GM23338 (cell line): Measurements from ENCODE around the gene PRSS48. TPM values are rescaled to one million over a fixed set of nuclear protein-coding genes. Genes with fewer than 3 reads are reported as not detected.

Experiments
- ATAC-seq: fragments of 200-7000 bp; cut with Tn5 transposase; 3 replicates; pipeline ENCODE4 v1.9.1; 2020
- DNase-seq: peaks from one replicate; pipeline ENCODE4 v3.0.0-alpha.2; 2015; ENCODE audit warnings: low spot score
- H2AFZ ChIP-seq: fragments of 200-600 bp; sonication (generic); 2 replicates; pipeline ENCODE4 v1.8.0; 2016; ENCODE audit warnings: antibody characterized with exemption, mild to moderate bottlenecking, moderate library complexity
- H3F3A ChIP-seq: fragments of 200-600 bp; sonication (generic); replicated peaks from 2 replicates; pipeline ENCODE4 v1.8.0; 2017; ENCODE audit warnings: antibody characterized with exemption, mixed run types, low read depth
- H3K27ac ChIP-seq: fragments of 200-600 bp; sonication (generic); 2 replicates; pipeline ENCODE4 v1.6.1; 2016; ENCODE audit warnings: low read depth
- H3K27me3 ChIP-seq: fragments of 200-600 bp; sonication (generic); 2 replicates; pipeline ENCODE4 v1.8.0; 2016; ENCODE audit warnings: mild to moderate bottlenecking, mixed run types, moderate library complexity; ENCODE audit not compliant: insufficient read depth
- H3K36me3 ChIP-seq: fragments of 200-600 bp; sonication (generic); 2 replicates; pipeline ENCODE4 v1.8.0; 2016; ENCODE audit warnings: mild to moderate bottlenecking; ENCODE audit not compliant: insufficient read depth
- H3K4me1 ChIP-seq: fragments of 200-600 bp; sonication (generic); 2 replicates; pipeline ENCODE4 v1.8.0; 2016; ENCODE audit warnings: mild to moderate bottlenecking, moderate library complexity; ENCODE audit not compliant: insufficient read depth
- H3K4me2 ChIP-seq: fragments of 200-600 bp; sonication (generic); 2 replicates; pipeline ENCODE4 v1.7.1; 2017; ENCODE audit warnings: mixed run types
- H3K4me3 ChIP-seq: fragments of 200-600 bp; sonication (generic); 2 replicates; pipeline ENCODE4 v1.6.1; 2016; ENCODE audit warnings: mixed run types
- H3K79me2 ChIP-seq: fragments of 200-600 bp; sonication (generic); replicated peaks from 2 replicates; pipeline ENCODE4 v1.8.0; 2017; ENCODE audit warnings: mild to moderate bottlenecking; ENCODE audit not compliant: insufficient read depth
- H3K9me2 ChIP-seq: fragments of 200-600 bp; sonication (generic); 2 replicates; pipeline ENCODE4 v1.8.0; 2017; ENCODE audit not compliant: insufficient read depth
- H4K20me1 ChIP-seq: fragments of 200-600 bp; sonication (generic); replicated peaks from 2 replicates; pipeline ENCODE4 v1.8.0; 2017; ENCODE audit warnings: mild to moderate bottlenecking; ENCODE audit not compliant: insufficient read depth
- H3K27ac Mint-ChIP-seq: 2 replicates; pipeline ENCODE4 v1.8.0; 2020; ENCODE audit warnings: inconsistent platforms, mild to moderate bottlenecking, moderate library complexity, mixed read lengths
- H3K27me3 Mint-ChIP-seq: 3 replicates; pipeline ENCODE4 v1.8.0; 2022; ENCODE audit warnings: low read depth, mild to moderate bottlenecking, moderate library complexity, mixed read lengths, inconsistent platforms; ENCODE audit not compliant: insufficient read depth, poor library complexity
- H3K36me3 Mint-ChIP-seq: 3 replicates; pipeline ENCODE4 v1.8.0; 2021; ENCODE audit warnings: low read depth, mild to moderate bottlenecking, inconsistent platforms, moderate library complexity, mixed read lengths
- H3K4me1 Mint-ChIP-seq: 3 replicates; pipeline ENCODE4 v1.8.0; 2020; ENCODE audit warnings: mild to moderate bottlenecking, inconsistent platforms, mixed read lengths
- H3K4me3 Mint-ChIP-seq: 3 replicates; pipeline ENCODE4 v1.8.0; 2021; ENCODE audit warnings: moderate library complexity, mild to moderate bottlenecking, inconsistent platforms, mixed read lengths
- H3K9me3 Mint-ChIP-seq: 3 replicates; pipeline ENCODE4 v1.8.0; 2020; ENCODE audit warnings: moderate library complexity, mild to moderate bottlenecking, inconsistent platforms, mixed read lengths
- CTCF ChIP-seq, 2 experiments: fragments of 200-600 bp in 1 of 2; sonication (generic) in 1 of 2; conservative IDR thresholded peaks; 2 replicates each; pipeline versions ENCODE4 v1.5.1 to v1.6.1; 2016 to 2017; ENCODE audit warnings: antibody characterized with exemption in 2 of 2, low read depth in 2 of 2, mild to moderate bottlenecking in 2 of 2, moderate library complexity in 1 of 2
- JUNB ChIP-seq: IDR thresholded peaks from one replicate; pipeline ENCODE4 v1.6.1; 2016; ENCODE audit warnings: antibody characterized with exemption; ENCODE audit not compliant: unreplicated experiment
- NANOG ChIP-seq: IDR thresholded peaks from 2 replicates; pipeline ENCODE4 v1.6.1; 2016; ENCODE audit warnings: antibody characterized with exemption, borderline replicate concordance
- POLR2AphosphoS5 ChIP-seq: IDR thresholded peaks from 2 replicates; pipeline ENCODE4 v1.6.1; 2016; ENCODE audit warnings: antibody characterized with exemption, low read depth
- REST ChIP-seq: IDR thresholded peaks from one replicate; pipeline ENCODE4 v1.6.1; 2018; ENCODE audit warnings: antibody characterized with exemption; ENCODE audit not compliant: unreplicated experiment
- ZNF331 ChIP-seq: fragments of 250-450 bp; sonication (Bioruptor Pico); IDR thresholded peaks from 2 replicates; pipeline ENCODE4 v1.5.0; 2020; ENCODE audit warnings: low read depth, mild to moderate bottlenecking, moderate library complexity
- polyA plus RNA-seq: library from polyadenylated mRNA; unstranded; fragments of >200 nt; fragmentation: Nextera tagmentation; extraction: Ambion mirVana; gene quantifications from 2 replicates; pipeline ENCODE4 v1.2.1, GENCODE V29; 2016
- total RNA-seq: library from RNA; depleted of rRNA; stranded (reverse); fragments of >200 nt; shearing (Covaris generic); gene quantifications from 2 replicates; pipeline ENCODE4 v1.2.3, GENCODE V29; 2014

Gene PRSS48
- total and polyA plus RNA-seq, 2 experiments from 2014 or later, result 0.36 TPM; not detected in 1

- TF ChIP-seq CTCF (conservative IDR thresholded peaks at IDR 0.05; ENCODE audit: low read depth in 2 of 2) (no peak), JUNB (no peak), POLR2AphosphoS5 (no peak), REST (no peak), NANOG (no peak)
These were observed 46.7 kb downstream of the PRSS48 start (continued) for GRCh38 chr4:151323667-151324066.

- H3K79me2 ChIP-seq, result peaks cover 49% of the 10 kb centered on the region
- no peaks in the 10 kb centered on the region for H3K36me3 ChIP-seq
- peaks cover 4% of the 10 kb centered on the region for H3K27me3 Mint-ChIP-seq
- no peak overlapping the region for H2AFZ ChIP-seq
- 0 out of 3 replicates have a peak, but pooled peaks cover 4% of the 10 kb centered on the region for H3K36me3 Mint-ChIP-seq
- H3K27me3 ChIP-seq, result no peaks in the 10 kb centered on the region
- no peaks in the 10 kb centered on the region; the same call in 1 of the 2 replicates for H4K20me1 ChIP-seq
- H3F3A ChIP-seq, result no peaks in the 10 kb centered on the region
- peaks cover 39% of the 10 kb centered on the region for H3K4me1 Mint-ChIP-seq
- H3K4me2 ChIP-seq, result peak overlapping the region; percentile 69
- TF ChIP-seq REST, result no peak
- TF ChIP-seq ZNF331 (CRISPR knock-in tag), result 0 out of 2 replicates have a peak, but pooled peaks have one; percentile 9
- peak; percentile 73 for DNase-seq
- peak overlapping the region; percentile 77 for H3K4me3 ChIP-seq
- peaks cover 26% of the 10 kb centered on the region for H3K4me1 ChIP-seq
- H3K4me3 Mint-ChIP-seq, result peak overlapping the region; percentile 88
- ATAC-seq, result peak; percentile 45
- peak overlapping the region; percentile 27; the same call in 1 of the 2 replicates for H3K27ac ChIP-seq
- peak overlapping the region; percentile 83 for H3K27ac Mint-ChIP-seq
- H3K9me3 Mint-ChIP-seq, result no peaks in the 10 kb centered on the region
- H3K9me2 ChIP-seq, result no peaks in the 10 kb centered on the region
These were observed 47.3 kb downstream of the PRSS48 start for GRCh38 chr4:151324124-151324751.
